Measurements from ENCODE around the gene ORAI3.

The ORAI3 gene

GRCh38 chr16:30946671-30947540, 2.0 kb upstream of the ORAI3 start:
- DNase-seq (ENCODE audit: extremely low read depth in 1 of 2, low read depth in 1 of 2) = no peak

- no peak for DNase-seq (ENCODE audit: extremely low read depth in 1 of 2, low read depth in 1 of 2)
These were observed 1.4 kb upstream of the ORAI3 start for GRCh38 chr16:30947541-30947858.

- DNase-seq (ENCODE audit: extremely low read depth in 1 of 2, low read depth in 1 of 2) = no peak
These were observed 805 bp upstream of the ORAI3 start for GRCh38 chr16:30947859-30948666.

GRCh38 chr16:30949650-30950515, 1.0 kb downstream of the ORAI3 start:
- no peak for DNase-seq (ENCODE audit: extremely low read depth in 1 of 2, low read depth in 1 of 2)

- no peak for DNase-seq (ENCODE audit: extremely low read depth in 1 of 2, low read depth in 1 of 2)
These were observed 1.7 kb downstream of the ORAI3 start for GRCh38 chr16:30950516-30951065.

- no peak for DNase-seq (ENCODE audit: extremely low read depth in 1 of 2, low read depth in 1 of 2)
These were observed 2.3 kb downstream of the ORAI3 start for GRCh38 chr16:30951193-30951592.

- no peak for DNase-seq (ENCODE audit: extremely low read depth in 1 of 2, low read depth in 1 of 2)
These were observed 2.9 kb downstream of the ORAI3 start for GRCh38 chr16:30951750-30952149.

- DNase-seq (ENCODE audit: extremely low read depth in 1 of 2, low read depth in 1 of 2) = no peak
These were observed 4.2 kb downstream of the ORAI3 start for GRCh38 chr16:30953111-30953510.

- DNase-seq (ENCODE audit: extremely low read depth in 1 of 2, low read depth in 1 of 2) = peak; percentile 19 to 30
These were observed 4.8 kb downstream of the ORAI3 start for GRCh38 chr16:30953511-30954124.

- DNase-seq (ENCODE audit: extremely low read depth in 1 of 2, low read depth in 1 of 2) = no peak
These were observed 6.1 kb downstream of the ORAI3 start for GRCh38 chr16:30954993-30955392.

- DNase-seq (ENCODE audit: extremely low read depth in 1 of 2, low read depth in 1 of 2) = peak; percentile 74 to 82
These were observed 8.0 kb downstream of the ORAI3 start for GRCh38 chr16:30956601-30957455.

- peak; percentile 96 to 97 for DNase-seq (ENCODE audit: extremely low read depth in 1 of 2, low read depth in 1 of 2)
These were observed 8.7 kb downstream of the ORAI3 start, which contains the start of gene SETD1A for GRCh38 chr16:30957456-30958174. Gene SETD1A (plus strand): TSS chr16:30957754. CDS start chr16:30958732, 978 bp downstream.

GRCh38 chr16:30958175-30959079, 9.6 kb downstream of the ORAI3 start:
- DNase-seq (ENCODE audit: extremely low read depth in 1 of 2, low read depth in 1 of 2) = peak in 1 of 2 donors; percentile 23

- no peak for DNase-seq (ENCODE audit: extremely low read depth in 1 of 2, low read depth in 1 of 2)
These were observed 12.5 kb downstream of the ORAI3 start for GRCh38 chr16:30961384-30961783.

- DNase-seq (ENCODE audit: extremely low read depth in 1 of 2, low read depth in 1 of 2) = no peak
These were observed 15.2 kb downstream of the ORAI3 start for GRCh38 chr16:30963925-30964511.

- no peak for DNase-seq (ENCODE audit: extremely low read depth in 1 of 2, low read depth in 1 of 2)
These were observed 15.8 kb downstream of the ORAI3 start for GRCh38 chr16:30964574-30965226.

- DNase-seq (ENCODE audit: extremely low read depth in 1 of 2, low read depth in 1 of 2) = no peak
These were observed 16.6 kb downstream of the ORAI3 start for GRCh38 chr16:30965436-30965835.
